Hepatocyte (in vitro differentiated cells): ENCODE measurements around the gene RALGAPA2. TPM values are rescaled to one million over a fixed set of nuclear protein-coding genes. Genes with fewer than 3 reads are reported as not detected.

Experiments used
- DNase-seq: peaks from one replicate; pipeline ENCODE4 v3.0.0-alpha.2; 2016; ENCODE audit warnings: low spot score
- H2AFZ ChIP-seq: fragments of 200-600 bp; sonication (generic); 2 replicates; pipeline ENCODE4 v1.6.0; 2016; ENCODE audit warnings: antibody characterized with exemption, mild to moderate bottlenecking
- H3K27ac ChIP-seq: fragments of 200-600 bp; sonication (generic); 2 replicates; pipeline ENCODE4 v1.5.1; 2016; ENCODE audit warnings: mild to moderate bottlenecking
- H3K27me3 ChIP-seq: fragments of 200-600 bp; sonication (generic); 2 replicates; pipeline ENCODE4 v1.6.1; 2016
- H3K36me3 ChIP-seq: fragments of 200-600 bp; sonication (generic); replicated peaks from 2 replicates; pipeline ENCODE4 v1.5.1; 2016; ENCODE audit warnings: low read depth; ENCODE audit not compliant: insufficient read depth
- H3K4me1 ChIP-seq: fragments of 200-600 bp; sonication (generic); 2 replicates; pipeline ENCODE4 v1.5.1; 2016; ENCODE audit warnings: mild to moderate bottlenecking, moderate library complexity; ENCODE audit not compliant: insufficient read depth
- H3K4me2 ChIP-seq: fragments of 200-600 bp; sonication (generic); 2 replicates; pipeline ENCODE4 v1.6.0; 2016
- H3K4me3 ChIP-seq: fragments of 200-600 bp; sonication (generic); 2 replicates; pipeline ENCODE4 v1.5.1; 2016; ENCODE audit warnings: mild to moderate bottlenecking
- H3K79me2 ChIP-seq: fragments of 200-600 bp; sonication (generic); 2 replicates; pipeline ENCODE4 v1.6.0; 2017; ENCODE audit warnings: mild to moderate bottlenecking
- H3K9me2 ChIP-seq: fragments of 200-600 bp; sonication (generic); replicated peaks from 2 replicates; pipeline ENCODE4 v1.6.0; 2017; ENCODE audit warnings: mild to moderate bottlenecking; ENCODE audit not compliant: insufficient read depth
- H3K9me3 ChIP-seq: fragments of 200-600 bp; sonication (generic); 2 replicates; pipeline ENCODE4 v1.5.1; 2016; ENCODE audit warnings: low read depth, mild to moderate bottlenecking
- H4K20me1 ChIP-seq: fragments of 200-600 bp; sonication (generic); 2 replicates; pipeline ENCODE4 v1.6.0; 2016; ENCODE audit warnings: mild to moderate bottlenecking; ENCODE audit not compliant: insufficient read depth, poor library complexity, severe bottlenecking
- EZH2 ChIP-seq: fragments of 200-600 bp; sonication (generic); IDR thresholded peaks from 2 replicates; pipeline ENCODE4 v1.6.1; 2016; ENCODE audit warnings: antibody characterized with exemption, mild to moderate bottlenecking, borderline replicate concordance
- EZH2phosphoT487 ChIP-seq: fragments of 200-600 bp; sonication (generic); IDR thresholded peaks from one replicate; pipeline ENCODE4 v1.6.1; 2018; ENCODE audit warnings: antibody characterized with exemption, mild to moderate bottlenecking, low read depth, moderate library complexity; ENCODE audit not compliant: unreplicated experiment, severe bottlenecking
- WGBS: methylation state at CpG from one replicate; pipeline ENCODE4 v1.1.6; 2016; ENCODE audit warnings: low lambda C conversion rate; ENCODE audit errors: missing lambda C conversion rate; 5-methylcytosine and 5-hydroxymethylcytosine counted together
- polyA plus RNA-seq: library from polyadenylated mRNA; unstranded; fragments of >200 nt; fragmentation: Nextera tagmentation; extraction: Ambion mirVana; gene quantifications from 2 replicates; pipeline ENCODE4 v1.2.1, GENCODE V29; 2016
- total RNA-seq: library from RNA; depleted of rRNA; stranded (reverse); fragments of >200 nt; gene quantifications from 2 replicates; pipeline ENCODE4 v1.2.3, GENCODE V29; 2014
- TF ChIP-seq, protein P1 (sequence below): fragments of 200-600 bp; sonication (generic); IDR thresholded peaks from 2 replicates; pipeline ENCODE4 v1.5.1; 2016; ENCODE audit warnings: antibody characterized with exemption, mild to moderate bottlenecking; ENCODE audit not compliant: poor library complexity

The RALGAPA2 gene
- total and polyA plus RNA-seq, 2 experiments from 2014 or later, result 16.8 to 35.3 TPM

DNA sequence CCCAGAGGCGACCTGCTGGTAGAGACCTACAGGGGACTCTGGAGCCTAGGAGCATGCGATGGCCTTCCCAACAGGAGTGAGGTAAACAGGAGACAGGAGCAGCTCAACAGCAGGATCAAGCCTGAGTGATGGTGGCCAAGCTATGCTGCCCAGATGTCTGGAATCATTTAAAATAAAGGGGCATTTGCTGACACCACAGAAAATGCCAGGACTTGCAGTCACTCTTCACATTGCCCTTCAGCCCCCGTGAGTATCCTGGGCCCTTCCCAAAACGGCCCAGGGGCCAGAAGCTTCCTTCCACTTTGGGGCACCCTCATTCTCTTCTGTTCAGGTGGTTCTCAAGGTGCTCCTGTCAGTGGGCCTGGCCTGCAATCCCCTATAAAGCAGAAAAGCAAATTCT lies 321.3 kb downstream of the RALGAPA2 start:
- no peak overlapping the region for H3K4me2 ChIP-seq
- no peaks in the 10 kb centered on the region for H4K20me1 ChIP-seq
- no peak overlapping the region for H3K27ac ChIP-seq
- H3K36me3 ChIP-seq, result no peaks in the 10 kb centered on the region
- no peaks in the 10 kb centered on the region for H3K9me3 ChIP-seq
- WGBS, result 87% methylated on average over 4 of the region's 4 CpGs
- no peaks in the 10 kb centered on the region for H3K9me2 ChIP-seq
- H3K4me3 ChIP-seq, result no peak overlapping the region
- no peak for TF ChIP-seq EZH2
- no peak for TF ChIP-seq EZH2phosphoT487
- TF ChIP-seq, protein P1, sequence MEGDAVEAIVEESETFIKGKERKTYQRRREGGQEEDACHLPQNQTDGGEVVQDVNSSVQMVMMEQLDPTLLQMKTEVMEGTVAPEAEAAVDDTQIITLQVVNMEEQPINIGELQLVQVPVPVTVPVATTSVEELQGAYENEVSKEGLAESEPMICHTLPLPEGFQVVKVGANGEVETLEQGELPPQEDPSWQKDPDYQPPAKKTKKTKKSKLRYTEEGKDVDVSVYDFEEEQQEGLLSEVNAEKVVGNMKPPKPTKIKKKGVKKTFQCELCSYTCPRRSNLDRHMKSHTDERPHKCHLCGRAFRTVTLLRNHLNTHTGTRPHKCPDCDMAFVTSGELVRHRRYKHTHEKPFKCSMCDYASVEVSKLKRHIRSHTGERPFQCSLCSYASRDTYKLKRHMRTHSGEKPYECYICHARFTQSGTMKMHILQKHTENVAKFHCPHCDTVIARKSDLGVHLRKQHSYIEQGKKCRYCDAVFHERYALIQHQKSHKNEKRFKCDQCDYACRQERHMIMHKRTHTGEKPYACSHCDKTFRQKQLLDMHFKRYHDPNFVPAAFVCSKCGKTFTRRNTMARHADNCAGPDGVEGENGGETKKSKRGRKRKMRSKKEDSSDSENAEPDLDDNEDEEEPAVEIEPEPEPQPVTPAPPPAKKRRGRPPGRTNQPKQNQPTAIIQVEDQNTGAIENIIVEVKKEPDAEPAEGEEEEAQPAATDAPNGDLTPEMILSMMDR, result no peak
- H2AFZ ChIP-seq, result no peak overlapping the region
- DNase-seq, result no peak
- no peaks in the 10 kb centered on the region for H3K4me1 ChIP-seq
- no peaks in the 10 kb centered on the region for H3K27me3 ChIP-seq
- H3K79me2 ChIP-seq, result no peaks in the 10 kb centered on the region

DNA sequence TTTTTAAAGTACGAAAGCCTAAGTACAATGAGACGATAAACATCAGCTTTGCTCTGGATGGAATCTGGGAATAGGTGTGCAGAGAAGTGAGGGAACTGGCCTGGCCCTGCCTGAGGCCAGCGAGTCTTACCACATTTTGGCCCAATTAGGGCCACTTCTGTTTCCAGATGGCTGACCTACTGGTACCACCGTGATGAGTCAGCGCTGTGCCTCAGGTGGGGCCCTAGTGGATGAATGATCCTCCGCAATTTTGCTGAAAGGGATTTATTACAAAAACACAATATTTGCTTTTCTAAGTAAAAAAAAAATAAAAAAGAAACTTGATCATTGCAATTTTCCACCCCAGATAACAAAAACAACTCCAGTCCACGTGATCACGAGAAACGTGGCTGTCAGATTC lies 322.1 kb downstream of the RALGAPA2 start:
- Histone ChIP-seq H3K9me3 (no peaks in the 10 kb centered on the region), H3K4me3 (no peak overlapping the region), H3K4me2 (no peak overlapping the region), H3K9me2 (no peaks in the 10 kb centered on the region), H3K27ac (no peak overlapping the region), H3K79me2 (no peaks in the 10 kb centered on the region), H3K27me3 (no peaks in the 10 kb centered on the region), H3K36me3 (no peaks in the 10 kb centered on the region), H2AFZ (no peak overlapping the region), H4K20me1 (no peaks in the 10 kb centered on the region), H3K4me1 (no peaks in the 10 kb centered on the region)
- no peak for TF ChIP-seq EZH2
- TF ChIP-seq, protein P1, result no peak
- no peak for DNase-seq
- WGBS, result 94% methylated on average over 9 of the region's 9 CpGs

DNA sequence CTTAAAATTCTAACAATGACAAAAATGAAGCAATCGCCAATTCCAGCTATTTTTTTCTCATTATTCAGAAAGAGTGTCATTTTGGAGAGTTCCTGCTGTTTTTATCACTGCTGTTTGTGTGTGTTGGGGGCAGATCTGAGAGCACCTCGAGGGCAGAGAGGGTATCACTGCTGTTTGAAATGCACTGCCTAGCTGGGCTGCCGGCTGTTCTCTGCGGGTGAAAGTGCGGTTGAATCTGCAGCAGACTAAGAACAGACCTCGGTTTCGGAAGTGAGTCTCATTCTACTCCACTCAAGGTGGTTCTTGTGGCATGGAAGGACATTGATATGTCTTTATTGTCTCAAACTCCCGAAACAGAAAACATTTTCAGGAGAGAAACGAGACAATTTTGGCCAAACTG lies 326.3 kb downstream of the RALGAPA2 start:
- no peaks in the 10 kb centered on the region for H3K9me2 ChIP-seq
- no peaks in the 10 kb centered on the region for H3K4me1 ChIP-seq
- no peak overlapping the region for H3K4me2 ChIP-seq
- no peak overlapping the region for H3K27ac ChIP-seq
- no peaks in the 10 kb centered on the region for H3K27me3 ChIP-seq
- no peak overlapping the region for H2AFZ ChIP-seq
- TF ChIP-seq, protein P1, result no peak
- no peak for TF ChIP-seq EZH2phosphoT487
- no peak for TF ChIP-seq EZH2
- WGBS, result 85% methylated on average over 9 of the region's 9 CpGs
- DNase-seq, result no peak
- no peaks in the 10 kb centered on the region for H3K79me2 ChIP-seq
- no peaks in the 10 kb centered on the region for H4K20me1 ChIP-seq
- H3K36me3 ChIP-seq, result no peaks in the 10 kb centered on the region
- H3K9me3 ChIP-seq, result no peaks in the 10 kb centered on the region
- H3K4me3 ChIP-seq, result no peak overlapping the region

DNA sequence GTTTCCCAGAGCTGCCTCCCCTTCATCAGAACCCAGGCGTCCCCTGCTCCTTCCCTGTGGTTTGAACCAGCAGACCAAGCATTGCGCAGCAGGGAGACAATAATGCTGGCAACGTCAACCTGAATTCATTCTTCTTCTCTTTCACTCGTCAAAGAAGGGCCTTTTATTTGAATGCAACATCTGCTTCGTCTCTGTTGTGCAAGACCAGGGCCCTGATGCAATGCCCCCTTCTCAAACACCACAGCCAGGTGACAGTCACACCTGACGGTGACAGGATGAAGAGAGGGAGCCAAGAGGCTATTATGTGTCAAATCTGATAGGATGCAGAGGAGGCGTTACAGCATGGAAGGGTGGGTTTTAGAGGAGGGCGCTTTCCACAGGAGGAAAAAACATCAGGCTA lies 336.6 kb downstream of the RALGAPA2 start:
- Histone ChIP-seq H3K27ac (no peak overlapping the region), H3K9me2 (no peaks in the 10 kb centered on the region)
- WGBS, result 69% methylated on average over 8 of the region's 8 CpGs

More for the DNA sequence above, 336.6 kb downstream of the RALGAPA2 start:
- Histone ChIP-seq H2AFZ (no peak overlapping the region), H3K36me3 (no peaks in the 10 kb centered on the region), H3K79me2 (no peaks in the 10 kb centered on the region), H3K4me2 (no peak overlapping the region), H3K4me3 (no peak overlapping the region), H3K9me3 (no peaks in the 10 kb centered on the region), H3K27me3 (peaks cover 57% of the 10 kb centered on the region), H4K20me1 (no peaks in the 10 kb centered on the region), H3K4me1 (no peaks in the 10 kb centered on the region)
- TF ChIP-seq EZH2phosphoT487 (no peak), EZH2 (no peak)
- TF ChIP-seq, protein P1, result no peak
- DNase-seq, result no peak
